Left lung (tissue), 10 donors: ENCODE data around the gene UBR4. TPM values are rescaled to one million over a fixed set of nuclear protein-coding genes. Genes with fewer than 3 reads are reported as not detected.

Source experiments
- ATAC-seq: fragments of 200-7000 bp; cut with Tn5 transposase; one replicate; pipeline ENCODE4 v1.9.1; 2020; ENCODE audit warnings: moderate library complexity
- DNase-seq, 4 donors: peaks; one replicate each; pipeline ENCODE4 v3.0.0-alpha.2; 2013 to 2020
- H3K27ac ChIP-seq, 2 donors: fragments of 200-600 bp; sonication (generic) in 1 of 2; one replicate each; pipeline versions ENCODE4 v1.5.0 to v1.8.0; 2020 to 2021
- H3K27me3 ChIP-seq, 2 donors: fragments of 200-600 bp; sonication (generic) in 1 of 2; one replicate each; pipeline versions ENCODE4 v1.5.0 to v1.8.0; 2020 to 2021
- H3K36me3 ChIP-seq, 2 donors: fragments of 200-600 bp; sonication (generic) in 1 of 2; one replicate each; pipeline versions ENCODE4 v1.5.0 to v1.8.0; 2020 to 2021
- H3K4me1 ChIP-seq, 2 donors: fragments of 200-600 bp; one replicate each; pipeline ENCODE4 v1.8.0; 2021
- H3K4me3 ChIP-seq, 2 donors: fragments of 200-600 bp; sonication (generic) in 1 of 2; one replicate each; pipeline versions ENCODE4 v1.5.0 to v1.8.0; 2020 to 2021; ENCODE audit warnings: mild to moderate bottlenecking in 1 of 2
- H3K9me3 ChIP-seq, 2 donors: fragments of 200-600 bp; sonication (generic) in 1 of 2; one replicate each; pipeline versions ENCODE4 v1.5.0 to v1.8.0; 2020 to 2021
- CTCF ChIP-seq, 2 donors: fragments of 200-600 bp; sonication (generic) in 1 of 2; IDR thresholded peaks; one replicate each; pipeline versions ENCODE4 v1.5.0 to v1.8.0; 2021; ENCODE audit warnings: antibody characterized with exemption in 2 of 2
- intact Hi-C, 2 donors: fragments of 100-400 bp; cut with DNase I; formaldehyde crosslinking; loops; one replicate each; pipeline versions ENCODE4 v1.11.2 to v1.14.2; 2022
- polyA plus RNA-seq, 6 donors: library from polyadenylated mRNA; unstranded; fragments of 120-200 nt; gene quantifications; one replicate each; pipeline ENCODE4 v1.2.1, GENCODE V29; 2013; ENCODE audit not compliant: insufficient read length in 6 of 6
- total RNA-seq, 2 donors: library from RNA; stranded (reverse); fragmentation: NEBNext Ultra II Directional; extraction: Animal tissue kit (Norgen Biotek cat#: 25700); gene quantifications; one replicate each; pipeline ENCODE4 v1.2.1, GENCODE V29; 2021
- donor health status: DM: no; HTN: yes; CAD: no.
- donor health status: DM: no; HTN: no; CAD: no.

Gene UBR4
- total and polyA plus RNA-seq, 8 donors, result 95.9 to 130 (median 109) TPM

- H3K36me3 ChIP-seq, result peaks cover 7 to 100% of the 10 kb centered on the region in 2 donors
- ATAC-seq, result no peak
Measured at GRCh38 chr1:19169642-19170041, 40.4 kb downstream of the UBR4 start.

GRCh38 chr1:19167140-19167539 is 42.9 kb downstream of the UBR4 start:
- H3K27ac ChIP-seq, result no peak overlapping the region
- H3K27me3 ChIP-seq, result no peaks in the 10 kb centered on the region
- no peaks in the 10 kb centered on the region for H3K9me3 ChIP-seq
- H3K4me3 ChIP-seq, result no peak overlapping the region
- H3K4me1 ChIP-seq, result no peaks in the 10 kb centered on the region
- peaks cover 7 to 100% of the 10 kb centered on the region in 2 donors for H3K36me3 ChIP-seq
- DNase-seq (no peak), ATAC-seq (no peak)
- TF ChIP-seq CTCF (IDR thresholded peaks at IDR 0.05), result no peak
- intact Hi-C loops, result no loop called here

More at GRCh38 chr1:19169642-19170041, 40.4 kb downstream of the UBR4 start:
- no peak for TF ChIP-seq CTCF (IDR thresholded peaks at IDR 0.05)
- Histone ChIP-seq H3K4me3 (no peak overlapping the region), H3K4me1 (no peaks in the 10 kb centered on the region), H3K9me3 (no peaks in the 10 kb centered on the region), H3K27ac (no peak overlapping the region), H3K27me3 (no peaks in the 10 kb centered on the region)
- intact Hi-C loops, result no loop called here
- no peak for DNase-seq

GRCh38 chr1:19166066-19166465 is 44.0 kb downstream of the UBR4 start:
- intact Hi-C loops, result no loop called here
- H3K4me1 ChIP-seq, result no peaks in the 10 kb centered on the region
- DNase-seq (no peak), ATAC-seq (no peak)
- H3K36me3 ChIP-seq, result peaks cover 3 to 100% of the 10 kb centered on the region in 2 donors
- no peak overlapping the region for H3K4me3 ChIP-seq
- no peak overlapping the region for H3K27ac ChIP-seq
- no peak for TF ChIP-seq CTCF (IDR thresholded peaks at IDR 0.05)
- H3K9me3 ChIP-seq, result no peaks in the 10 kb centered on the region
- H3K27me3 ChIP-seq, result no peaks in the 10 kb centered on the region

GRCh38 chr1:19165501-19165900 is 44.6 kb downstream of the UBR4 start:
- Histone ChIP-seq H3K9me3 (no peaks in the 10 kb centered on the region), H3K4me3 (no peak overlapping the region), H3K27ac (no peak overlapping the region), H3K27me3 (no peaks in the 10 kb centered on the region), H3K4me1 (no peaks in the 10 kb centered on the region), H3K36me3 (peaks cover 4 to 100% of the 10 kb centered on the region in 2 donors)
- TF ChIP-seq CTCF (IDR thresholded peaks at IDR 0.05), result no peak
- intact Hi-C loops, result no loop called here
- DNase-seq, result no peak
- ATAC-seq, result no peak

- peak in 1 of 4 donors; percentile 19 for DNase-seq
- intact Hi-C loops, result no loop called here
- Histone ChIP-seq H3K36me3 (peaks cover 9 to 100% of the 10 kb centered on the region in 2 donors), H3K27me3 (no peaks in the 10 kb centered on the region), H3K9me3 (no peaks in the 10 kb centered on the region), H3K4me1 (no peaks in the 10 kb centered on the region), H3K4me3 (no peak overlapping the region), H3K27ac (no peak overlapping the region)
- TF ChIP-seq CTCF (IDR thresholded peaks at IDR 0.05), result no peak
- no peak for ATAC-seq
Measured at GRCh38 chr1:19164274-19165015, 45.6 kb downstream of the UBR4 start.
